ENCODE results near the gene RSPH9.
"Not testable (repeated sequence)": the region's sequence is repeated elsewhere in the genome, so short reads cannot be mapped to it uniquely, and the experiment has no call there.

Gene RSPH9

DNA sequence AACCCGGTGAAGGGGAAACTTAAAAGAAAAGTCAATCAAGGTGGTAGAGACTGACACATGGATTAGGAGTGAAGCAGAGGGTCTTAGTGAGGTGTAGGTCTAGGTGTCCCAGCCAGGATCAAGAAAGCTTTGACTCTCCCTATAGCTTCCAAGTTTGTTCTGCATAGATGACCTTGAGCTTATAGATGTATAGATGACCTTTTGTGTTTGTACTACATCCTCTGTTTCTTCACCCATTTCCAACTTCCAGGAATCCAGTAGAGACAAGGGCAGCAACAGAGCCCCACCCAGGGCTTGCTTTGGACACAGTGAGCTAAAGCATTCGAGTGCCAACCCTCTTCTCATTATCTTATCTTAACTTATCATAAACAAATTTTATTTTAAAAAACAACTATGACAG, 44.6 kb downstream of the RSPH9 start:
- no peak for DNase-seq

GRCh38 chr6:43695215-43695966, 50.6 kb downstream of the RSPH9 start:
- no peak for DNase-seq

DNA sequence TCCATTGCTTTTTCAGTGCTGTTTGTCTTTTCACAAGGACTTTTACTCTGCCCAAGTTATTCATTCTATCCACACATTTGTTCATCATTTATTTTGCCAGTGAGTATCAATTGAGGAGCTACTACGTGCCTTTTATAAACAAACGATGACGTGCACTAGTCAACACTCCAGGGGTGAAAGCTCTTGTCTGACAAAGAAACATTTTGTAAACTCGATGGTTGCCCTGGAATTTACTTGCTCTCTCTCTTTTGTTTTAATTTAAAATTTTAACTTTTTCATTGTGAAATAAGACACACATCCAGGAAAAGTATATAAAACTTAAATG, 51.1 kb downstream of the RSPH9 start:
- no peak for DNase-seq

- DNase-seq: no peak
Observed at GRCh38 chr6:43697421-43697820, 52.6 kb downstream of the RSPH9 start.

DNA sequence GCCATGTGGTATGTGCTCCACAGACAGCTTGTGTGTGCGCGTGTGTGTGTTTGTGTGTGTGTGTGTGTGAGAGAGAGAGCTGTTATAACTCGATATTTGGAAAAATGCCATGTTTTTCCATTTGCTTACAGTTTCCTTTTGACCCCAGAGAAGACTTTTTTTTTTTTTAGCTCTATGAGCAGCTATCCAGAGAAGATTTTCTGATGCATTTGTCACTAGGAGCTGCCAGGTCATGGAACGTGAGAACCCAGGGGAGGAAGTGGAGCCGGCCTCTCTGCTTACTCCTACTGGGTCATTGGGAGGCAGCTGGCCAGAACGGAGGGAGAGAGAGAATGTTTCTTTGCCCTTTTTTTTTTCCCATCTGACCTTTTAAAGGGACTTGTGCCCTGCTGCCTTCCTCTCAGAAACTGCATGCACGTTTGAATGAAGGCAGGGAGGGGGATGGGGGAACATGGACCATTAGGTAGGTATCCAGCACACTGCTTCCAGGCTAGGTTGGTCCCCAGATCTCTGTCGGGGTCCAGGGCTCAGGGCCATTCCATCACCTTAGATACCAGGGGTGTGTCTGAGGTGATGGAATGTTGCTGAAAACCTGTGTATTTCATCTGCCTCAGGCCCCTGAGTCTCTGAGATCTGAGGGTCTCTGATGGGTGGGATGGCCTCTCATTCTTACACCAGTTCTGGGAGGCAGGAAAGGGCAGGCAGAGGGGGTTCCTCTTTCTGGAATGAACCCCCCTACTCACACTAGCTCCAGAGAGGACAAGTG, 53.9 kb downstream of the RSPH9 start:
- DNase-seq: no peak

DNA sequence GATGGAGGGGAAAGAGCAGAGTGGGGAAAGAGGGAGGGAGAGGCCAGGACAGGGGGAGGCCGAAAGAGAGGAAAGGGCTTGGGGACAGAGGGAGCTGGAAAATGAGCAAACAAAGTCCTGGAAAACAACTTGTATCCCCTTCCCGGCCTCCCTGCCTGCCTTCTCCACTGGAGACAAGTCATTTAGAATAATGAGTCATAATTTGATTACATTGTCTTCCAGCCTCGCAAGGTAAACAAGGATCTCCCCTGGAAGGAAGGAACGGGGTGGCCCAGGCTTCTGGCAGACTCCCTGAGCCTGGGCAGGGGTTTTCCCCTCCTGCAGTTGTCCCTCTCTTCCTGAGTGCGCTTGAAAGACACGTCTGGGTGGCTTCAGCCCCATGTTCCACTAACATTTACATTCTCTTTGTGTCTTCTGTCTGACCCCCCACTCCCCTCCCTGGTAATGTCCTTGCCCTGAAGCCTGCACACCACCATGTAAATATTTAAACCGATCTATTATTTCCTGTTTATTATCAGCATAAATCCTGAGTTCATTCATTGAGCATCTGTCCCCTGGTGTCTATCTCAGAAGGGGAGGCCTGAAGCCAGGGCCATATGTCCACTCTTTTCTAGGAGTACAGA, 54.8 kb downstream of the RSPH9 start:
- no peak for DNase-seq

DNA sequence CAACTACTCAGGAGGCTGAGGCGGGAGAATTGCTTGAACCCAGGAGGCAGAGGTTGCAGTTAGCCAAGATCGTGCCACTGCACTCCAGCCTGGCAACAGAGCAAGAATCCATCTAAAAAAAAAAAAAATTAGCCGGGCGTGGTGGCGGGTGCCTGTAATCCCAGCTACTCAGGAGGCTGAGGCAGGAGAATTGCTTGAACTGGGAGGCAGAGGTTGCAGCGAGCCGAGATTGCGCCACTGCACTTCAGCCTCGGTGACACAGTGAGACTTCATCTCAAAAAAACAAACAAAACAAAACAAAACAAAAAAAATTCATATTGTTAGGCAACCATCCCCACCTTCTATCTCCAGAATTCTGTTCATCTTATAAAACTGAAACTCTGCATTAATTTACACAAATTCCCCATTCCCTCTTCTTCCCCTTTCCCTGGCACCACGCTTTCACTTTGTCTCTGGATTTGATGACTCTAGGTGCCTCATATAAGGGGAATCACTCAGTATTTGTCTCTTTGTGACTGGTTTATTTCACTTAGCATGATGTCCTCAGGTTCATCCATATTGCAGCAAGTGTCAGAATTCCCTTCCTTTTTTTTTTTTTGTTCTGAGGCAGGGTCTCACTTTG, 56.2 kb downstream of the RSPH9 start:
- DNase-seq: not testable (repeated sequence)

DNA sequence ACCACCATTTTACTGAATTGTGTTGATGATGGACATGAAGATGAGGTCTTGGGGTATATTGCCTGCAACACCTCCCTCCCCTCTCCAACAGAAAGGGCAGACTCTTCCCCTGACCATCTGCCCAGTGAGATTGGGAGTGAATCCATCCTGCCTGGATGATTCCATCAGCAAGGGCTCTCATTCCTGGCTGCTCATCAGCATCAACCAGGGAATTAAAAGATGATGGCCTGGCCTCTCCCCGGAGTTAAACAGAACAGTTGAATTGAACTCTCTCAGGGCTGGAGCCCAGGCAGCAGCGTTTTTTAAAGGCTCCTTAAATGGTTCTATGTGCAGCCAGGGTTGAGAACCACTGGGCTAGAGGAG, 57.3 kb downstream of the RSPH9 start:
- no peak for DNase-seq

GRCh38 chr6:43702534-43703440, 58.0 kb downstream of the RSPH9 start:
- peak; percentile 81 for DNase-seq

- no peak for DNase-seq
Observed at GRCh38 chr6:43703512-43704429, 58.9 kb downstream of the RSPH9 start.

- no peak for DNase-seq
Observed at GRCh38 chr6:43705996-43706395, 61.2 kb downstream of the RSPH9 start.

DNA sequence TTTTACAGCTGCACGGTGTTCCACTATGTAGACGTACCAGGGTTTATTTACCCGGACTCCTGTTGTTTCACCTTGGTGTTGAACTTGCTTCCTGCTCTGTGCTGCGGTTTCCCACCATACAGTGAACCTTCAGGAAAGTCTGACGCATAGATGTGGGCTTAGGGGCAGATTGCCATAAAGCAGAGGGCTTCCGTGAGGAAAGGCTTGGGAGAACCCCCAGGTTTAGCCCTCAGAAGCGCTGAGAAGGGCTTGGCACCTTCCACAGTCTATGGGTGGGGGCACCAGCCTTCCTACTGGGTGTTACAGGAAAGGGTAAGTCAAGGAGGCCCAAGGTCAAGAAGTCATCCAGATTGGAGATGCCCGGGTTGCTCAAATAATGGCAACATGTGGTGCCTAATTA, 62.0 kb downstream of the RSPH9 start:
- no peak for DNase-seq

- no peak for DNase-seq
Observed at GRCh38 chr6:43707269-43707668, 62.4 kb downstream of the RSPH9 start.

GRCh38 chr6:43707767-43708166, 62.9 kb downstream of the RSPH9 start:
- no peak for DNase-seq

- no peak for DNase-seq
Observed at GRCh38 chr6:43708860-43709653, 64.2 kb downstream of the RSPH9 start.

GRCh38 chr6:43709654-43710303, 64.9 kb downstream of the RSPH9 start:
- no peak for DNase-seq

DNA sequence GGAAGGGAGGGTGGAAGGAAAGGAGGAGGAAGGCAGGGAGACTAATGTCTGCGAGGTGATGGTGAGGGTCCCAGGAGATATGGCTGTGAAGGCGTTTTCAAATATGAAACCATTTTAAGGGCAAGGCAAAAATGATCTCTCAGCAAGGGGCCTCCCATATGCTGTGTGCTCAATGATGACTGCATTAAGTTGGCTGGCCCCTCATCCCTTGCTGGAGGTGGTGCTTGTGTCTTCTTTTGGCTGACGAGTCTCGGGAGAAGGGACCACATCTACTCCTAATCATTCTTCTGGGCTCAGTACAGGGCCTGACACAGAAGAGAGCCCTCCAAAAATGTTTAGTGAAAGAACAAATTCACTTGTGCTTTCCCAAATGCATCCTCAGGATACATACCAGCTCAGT, 65.7 kb downstream of the RSPH9 start:
- no peak for DNase-seq

DNA sequence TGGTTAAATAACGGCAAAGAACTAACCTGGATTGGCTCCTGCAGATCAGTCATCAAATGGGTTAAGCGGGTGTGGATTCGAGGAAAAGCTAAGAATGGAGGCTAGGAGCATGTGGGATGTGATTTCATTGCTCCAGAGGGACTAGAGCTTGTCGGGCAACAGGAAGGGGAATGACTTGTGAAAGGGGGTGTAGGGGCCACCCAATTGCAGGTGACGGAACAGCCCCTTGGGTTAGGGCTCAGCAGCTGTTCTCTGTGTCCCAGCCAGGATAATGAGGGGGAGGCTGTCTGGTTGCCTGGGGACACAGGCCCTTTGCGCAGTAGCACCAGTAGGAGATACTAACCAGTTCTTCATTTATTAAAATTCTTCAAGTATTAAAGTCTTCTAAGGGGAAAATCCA, 67.7 kb downstream of the RSPH9 start:
- DNase-seq: no peak

DNA sequence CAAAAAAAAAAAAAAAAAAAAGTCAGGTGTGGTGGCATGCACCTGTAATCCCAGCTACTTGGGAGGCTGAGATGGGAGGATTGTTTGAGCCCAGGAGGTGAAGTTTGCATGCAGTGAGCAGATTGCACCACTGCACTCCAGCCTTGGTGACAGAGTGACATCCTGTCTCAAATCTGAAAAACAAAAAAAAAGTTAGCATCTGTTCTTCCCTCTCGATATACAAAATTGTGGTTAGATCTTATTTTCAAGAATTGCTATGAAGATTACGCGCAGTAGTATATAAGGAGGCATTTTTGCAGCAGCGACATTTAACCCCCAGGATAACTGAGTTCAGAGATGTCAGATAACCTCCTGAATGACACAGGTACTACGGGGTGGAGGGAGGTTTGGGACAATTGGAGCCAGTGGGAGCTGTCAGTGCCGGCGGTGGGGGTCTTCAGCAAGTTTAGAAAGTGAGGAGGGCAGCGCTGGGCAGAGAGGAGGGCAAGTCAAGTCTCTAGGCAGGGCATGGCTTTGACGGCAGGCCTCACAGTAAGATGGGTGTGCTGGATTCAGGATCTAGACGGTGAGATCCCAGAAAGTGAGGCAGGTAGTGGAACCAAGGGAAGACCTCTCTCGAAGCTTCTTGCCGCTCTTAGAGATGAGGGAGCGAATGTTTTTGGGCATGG, 68.9 kb downstream of the RSPH9 start:
- DNase-seq: no peak
